T-helper 2 cell treated with Interferon-gamma antibody and Interleukin-4, amounts not matched to agents 100 ng/mL and 5 ng/mL, for 36 hours (primary cell): ENCODE results near the gene RAP1GAP. TPM values are rescaled to one million over a fixed set of nuclear protein-coding genes. Genes with fewer than 3 reads are reported as not detected.

Source experiments
- intact Hi-C: fragments of 100-400 bp; cut with micrococcal nuclease; formaldehyde crosslinking; loops from one replicate; pipeline ENCODE4 v1.15.1; 2023
- total RNA-seq: library from RNA; stranded (reverse); gene quantifications from 2 replicates; pipeline ENCODE4 v1.2.3, GENCODE V29; 2022

RAP1GAP gene
- total RNA-seq, 1 donor from 2014 or later, result 0.09 TPM

DNA sequence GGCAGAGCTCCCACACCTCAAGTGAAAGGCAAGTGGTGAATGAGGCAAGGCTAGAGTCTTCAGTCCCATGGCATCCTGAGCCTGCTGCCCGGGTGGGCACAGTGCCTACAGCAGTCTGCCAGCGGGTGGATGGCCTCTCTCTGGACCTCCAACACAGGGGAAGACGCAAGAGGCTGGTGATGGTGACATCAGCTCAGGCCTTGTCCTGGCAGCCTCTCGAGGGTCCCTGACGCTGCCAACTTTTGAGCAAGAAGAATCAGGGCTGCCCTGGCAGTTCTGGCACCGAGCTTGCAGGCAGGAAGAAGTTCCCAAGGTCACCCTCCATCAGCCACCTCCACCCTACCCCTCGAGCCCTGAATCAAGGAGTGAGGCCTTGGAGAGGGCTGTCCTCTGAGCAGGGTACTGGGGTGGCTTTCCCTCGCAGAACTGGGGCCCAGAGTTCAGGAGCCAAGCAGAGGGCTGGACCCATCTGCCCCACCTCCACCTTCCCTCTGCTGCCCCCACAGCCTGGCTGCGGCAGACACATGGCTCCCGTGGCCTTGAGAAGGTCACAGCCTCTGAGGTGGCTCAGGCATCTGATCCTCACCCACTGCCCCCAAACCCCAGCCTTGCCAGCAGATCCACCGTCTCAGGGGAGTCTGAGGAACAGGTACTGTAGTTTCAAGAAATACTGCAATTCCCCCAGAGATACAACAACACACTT, 5.8 kb downstream of the RAP1GAP start:
- intact Hi-C loops, result no loop called here

- intact Hi-C loops, result no loop called here
These were observed 6.5 kb downstream of the RAP1GAP start for GRCh38 chr1:21662426-21663247.

DNA sequence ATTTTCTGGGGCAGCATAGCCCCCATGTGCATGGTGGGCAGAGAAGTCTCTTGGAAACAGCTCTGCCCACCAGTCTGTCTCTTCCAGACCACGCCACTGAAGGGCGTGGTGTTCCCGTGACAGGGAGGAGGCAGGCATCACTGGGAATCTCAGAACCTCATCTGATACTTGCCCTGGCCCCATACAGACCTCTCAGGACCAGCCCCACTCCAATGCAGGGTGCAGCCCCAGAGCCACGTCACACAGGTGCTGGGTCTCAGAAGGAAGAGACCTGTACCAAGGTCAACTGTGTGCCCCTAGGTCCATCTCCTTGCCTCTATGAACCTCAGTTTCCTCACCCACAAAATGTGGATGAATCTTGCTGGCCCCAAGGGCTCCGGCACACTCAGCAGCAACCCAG, 7.3 kb downstream of the RAP1GAP start:
- intact Hi-C loops, result no loop called here

DNA sequence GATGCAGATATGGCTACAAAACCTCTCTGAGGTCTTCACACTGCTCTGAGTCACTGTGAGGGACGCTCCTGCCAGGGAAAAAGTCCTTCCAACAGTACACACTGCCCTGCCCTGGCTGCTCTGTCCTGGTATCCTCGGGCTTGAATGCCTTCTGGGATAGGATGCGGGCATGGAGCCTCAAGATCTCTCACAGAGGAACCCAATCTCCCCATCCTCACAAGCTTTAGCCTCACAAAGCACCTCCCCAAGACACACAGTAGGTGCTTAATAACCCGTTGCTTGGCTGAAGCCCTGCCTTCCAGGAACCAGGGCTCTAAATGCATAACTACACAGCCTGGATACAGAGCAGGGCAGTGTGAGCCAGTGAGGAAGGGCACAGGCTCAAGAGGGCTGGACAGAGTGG, 9.2 kb downstream of the RAP1GAP start:
- intact Hi-C loops, result loop anchor here (2.0 kb wide), 1 partner anchor 151 kb away; the partner anchor contains the start of gene ALPL

- intact Hi-C loops, result loop anchor here (2.0 kb wide), 1 partner anchor 151 kb away; the partner anchor contains the start of gene ALPL
These were observed 9.8 kb downstream of the RAP1GAP start for GRCh38 chr1:21659099-21659923.

GRCh38 chr1:21657456-21658190, 11.5 kb downstream of the RAP1GAP start:
- intact Hi-C loops, result loop anchor here (2.0 kb wide), 1 partner anchor 149 kb away; the partner anchor contains the start of gene ALPL

- intact Hi-C loops, result no loop called here
These were observed 13.4 kb downstream of the RAP1GAP start for GRCh38 chr1:21655748-21656147.

DNA sequence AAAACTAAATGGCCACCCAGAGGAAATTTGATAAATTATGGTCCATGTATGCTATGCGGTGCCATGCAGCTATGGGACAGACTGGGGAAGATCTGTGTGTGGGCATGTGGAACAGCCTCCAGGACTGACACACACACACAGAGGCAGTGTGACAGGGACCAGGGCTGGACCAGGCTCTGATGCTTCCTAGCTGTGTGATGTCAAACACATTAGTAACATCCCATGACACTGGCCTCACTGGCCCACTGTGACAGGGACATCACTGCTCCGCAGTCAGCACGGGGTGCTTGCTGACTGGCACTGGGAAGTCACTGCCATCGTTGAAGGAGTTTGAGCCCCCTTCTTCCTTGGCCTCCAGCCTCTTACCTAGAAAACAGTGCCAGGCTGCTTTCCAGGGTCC, 13.9 kb downstream of the RAP1GAP start:
- intact Hi-C loops, result no loop called here

DNA sequence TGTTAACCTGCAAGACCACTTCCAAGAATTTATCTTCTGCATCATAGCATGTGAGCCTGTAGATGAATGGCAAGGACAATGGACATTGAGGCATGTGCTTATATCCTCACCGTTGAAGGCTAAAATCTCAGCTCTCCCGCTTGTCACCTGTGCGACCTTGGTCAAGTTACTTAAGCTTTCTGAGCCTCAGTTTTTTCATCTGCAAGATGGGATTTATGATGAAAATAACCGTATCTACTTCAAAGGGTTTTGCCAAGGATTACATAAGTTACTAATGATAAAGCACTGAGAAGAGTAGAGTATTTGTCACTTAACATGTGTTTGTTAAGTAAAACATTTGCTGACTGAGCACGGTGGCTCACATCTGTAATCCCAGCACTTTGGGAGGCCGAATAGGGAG, 14.9 kb downstream of the RAP1GAP start:
- intact Hi-C loops, result no loop called here

DNA sequence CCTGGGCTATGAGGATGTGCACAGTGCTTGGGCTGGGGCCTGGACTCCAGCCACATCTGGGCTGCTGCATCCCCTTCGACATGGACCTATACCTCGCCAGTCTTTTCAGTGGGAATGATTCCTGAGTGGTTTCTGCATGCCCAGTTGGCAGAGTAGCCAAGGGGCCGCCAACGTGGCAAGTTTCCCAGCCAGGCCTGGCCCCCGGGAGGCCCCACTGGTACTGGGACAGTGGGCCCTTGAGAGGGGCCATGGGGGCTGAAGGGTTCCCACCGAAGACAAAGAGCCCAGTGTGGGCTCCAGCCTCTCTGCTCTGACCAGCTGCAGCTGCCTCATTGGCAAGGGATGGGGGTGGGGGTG, 15.4 kb downstream of the RAP1GAP start:
- intact Hi-C loops, result no loop called here

DNA sequence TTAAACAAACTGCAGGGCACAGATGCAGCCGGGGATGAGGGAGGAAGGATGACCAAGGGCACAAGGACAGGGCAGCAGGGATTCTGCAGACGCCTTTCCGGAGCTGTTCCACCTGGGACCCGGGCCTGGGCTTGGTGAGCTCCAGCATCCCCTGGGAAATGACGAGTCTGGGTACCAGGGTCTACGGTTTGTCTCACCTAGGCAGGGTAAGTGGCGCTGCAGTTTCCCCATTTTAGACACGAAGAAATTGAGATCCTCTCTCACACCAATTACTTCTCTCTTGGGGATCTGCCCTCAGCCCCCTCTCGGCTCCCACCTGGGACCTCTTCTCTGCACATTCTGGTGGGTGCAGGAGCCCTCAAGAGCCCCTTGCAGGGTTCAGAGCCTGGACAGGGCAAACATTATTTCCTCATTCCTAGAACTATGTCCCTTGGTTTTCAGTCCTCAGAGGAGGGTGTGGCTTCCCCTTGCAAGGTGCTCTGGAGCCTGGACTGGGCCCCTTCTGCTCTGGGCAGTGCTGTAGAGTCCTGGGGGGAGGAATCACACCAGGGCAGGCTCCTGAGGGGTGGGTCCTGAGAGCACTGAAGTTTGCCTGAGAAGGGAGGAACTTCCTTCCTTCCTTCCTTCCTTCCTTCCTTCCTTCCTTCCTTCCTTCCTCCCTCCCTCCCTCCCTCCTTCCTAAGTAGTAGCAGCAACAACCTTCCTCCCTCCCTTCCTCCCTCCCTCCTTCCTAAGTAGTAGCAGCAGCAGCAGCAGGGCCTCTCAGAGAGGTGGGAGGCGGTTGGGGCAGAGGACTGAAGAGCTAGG, 16.0 kb downstream of the RAP1GAP start:
- intact Hi-C loops, result no loop called here

GRCh38 chr1:21652101-21652936, 16.8 kb downstream of the RAP1GAP start:
- intact Hi-C loops, result no loop called here

- intact Hi-C loops, result no loop called here
These were observed 17.7 kb downstream of the RAP1GAP start for GRCh38 chr1:21651214-21652042.

DNA sequence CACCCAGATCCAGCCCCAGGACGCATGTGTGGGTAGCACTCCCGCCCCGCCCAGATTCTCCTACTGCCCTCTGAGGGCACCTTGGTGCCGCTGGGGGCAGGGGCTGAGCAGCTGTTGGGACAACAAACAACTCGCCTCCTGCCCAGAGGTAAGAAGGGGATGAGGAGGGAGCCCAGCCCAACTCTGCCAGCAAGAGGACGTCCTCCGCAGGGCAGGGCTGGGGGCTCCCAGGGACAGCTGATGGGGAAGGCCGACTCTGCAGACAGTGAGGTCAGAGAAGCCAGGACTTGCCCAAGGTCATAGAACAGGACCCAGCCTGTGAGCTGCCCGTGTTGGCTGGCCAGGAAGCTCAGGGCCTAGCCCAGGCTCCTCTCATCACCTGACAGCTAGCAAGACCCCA, 18.8 kb downstream of the RAP1GAP start:
- intact Hi-C loops, result no loop called here

DNA sequence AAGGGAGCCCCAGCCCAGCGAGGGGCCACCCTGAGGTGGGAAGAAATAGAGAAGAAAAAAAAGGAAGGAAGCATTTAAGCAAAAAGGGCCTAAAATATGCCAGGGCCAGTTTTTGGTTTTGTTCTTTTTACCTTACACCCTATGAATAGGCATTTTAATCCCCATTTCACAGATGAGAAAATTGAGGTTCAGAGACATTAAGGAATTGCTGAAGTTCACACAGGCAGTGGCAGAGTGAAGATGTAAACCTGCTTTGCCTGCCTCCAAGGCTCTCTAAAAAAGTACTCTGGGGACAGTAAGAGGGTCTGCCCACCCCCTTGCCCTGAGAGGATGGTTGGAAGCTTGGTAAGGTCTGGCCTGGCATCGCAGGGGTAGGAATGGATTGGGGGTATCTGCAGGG, 19.8 kb downstream of the RAP1GAP start:
- intact Hi-C loops, result no loop called here

GRCh38 chr1:21648791-21649190, 20.4 kb downstream of the RAP1GAP start:
- intact Hi-C loops, result no loop called here

DNA sequence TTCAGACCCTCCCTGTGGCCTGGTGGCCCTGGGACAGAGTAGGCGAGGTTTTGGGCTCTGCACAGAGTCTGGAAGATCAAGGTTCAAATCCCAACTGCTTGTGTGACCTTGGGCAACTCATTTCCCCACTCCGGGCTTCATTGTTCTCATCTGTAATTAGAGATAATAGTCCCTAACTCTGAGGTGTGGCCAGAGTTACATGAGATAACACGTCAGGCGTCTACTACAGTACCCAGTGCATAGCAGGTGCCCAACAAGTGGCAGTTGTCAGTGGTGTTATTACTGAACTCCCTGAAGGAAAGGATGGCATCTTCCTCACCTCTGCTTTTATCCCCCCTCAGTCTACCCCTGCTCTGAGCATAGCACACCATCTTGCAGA, 20.8 kb downstream of the RAP1GAP start:
- intact Hi-C loops, result no loop called here
